Ovary (tissue), 3 donors: ENCODE results near the gene EGFLAM.

Source experiments
- CTCF ChIP-seq, 3 donors: fragments of 450-650 bp in 2 of 3; fragments of 200-600 bp in 1 of 3; IDR thresholded peaks; one replicate each; pipeline versions ENCODE4 v1.5.1 to v1.8.0; 2016 to 2022; ENCODE audit warnings: antibody characterized with exemption in 3 of 3, mild to moderate bottlenecking in 1 of 3
- POLR2A ChIP-seq: fragments of 450-650 bp; IDR thresholded peaks from one replicate; pipeline ENCODE4 v1.6.1; 2017; ENCODE audit warnings: antibody characterized with exemption, mild to moderate bottlenecking, moderate library complexity
- donor health status: DM: no; HTN: no; CAD: no.

DNA sequence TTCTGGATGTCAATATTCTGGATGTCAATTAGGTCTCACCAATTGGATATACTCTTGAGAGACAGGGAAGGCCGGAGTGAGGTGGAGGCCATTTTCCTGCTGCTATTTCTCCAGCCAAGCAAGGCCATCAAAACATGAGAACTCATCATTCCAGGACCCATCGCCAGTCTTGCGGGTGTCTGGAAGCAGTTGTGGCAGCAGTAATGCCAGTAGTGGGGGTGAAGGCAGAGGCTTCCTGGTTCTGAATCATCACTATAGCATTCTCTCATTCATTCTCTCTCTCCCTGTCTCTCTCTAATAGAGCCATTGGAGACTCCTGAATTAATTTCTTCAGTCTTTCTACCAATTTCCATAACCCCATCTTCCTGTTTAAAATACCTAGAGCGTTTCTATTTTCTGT is 71.8 kb downstream of the EGFLAM start:
- no peak for TF ChIP-seq CTCF (IDR thresholded peaks at IDR 0.05)
- TF ChIP-seq POLR2A: no peak
